Lower leg skin (tissue), 3 donors: Measurements from ENCODE around the gene ZNF619.

Experiments
- POLR2A ChIP-seq, 2 donors: fragments of 450-650 bp; IDR thresholded peaks; one replicate each; pipeline ENCODE4 v1.6.1; 2016 to 2017; ENCODE audit warnings: antibody characterized with exemption in 2 of 2, mild to moderate bottlenecking in 1 of 2, moderate library complexity in 1 of 2
- TF ChIP-seq, protein P1 (sequence below), 3 donors: fragments of 450-650 bp; IDR thresholded peaks; one replicate each; pipeline ENCODE4 v1.5.1; 2016; ENCODE audit warnings: antibody characterized with exemption in 3 of 3, mild to moderate bottlenecking in 3 of 3, moderate library complexity in 2 of 3

- TF ChIP-seq, protein P1, sequence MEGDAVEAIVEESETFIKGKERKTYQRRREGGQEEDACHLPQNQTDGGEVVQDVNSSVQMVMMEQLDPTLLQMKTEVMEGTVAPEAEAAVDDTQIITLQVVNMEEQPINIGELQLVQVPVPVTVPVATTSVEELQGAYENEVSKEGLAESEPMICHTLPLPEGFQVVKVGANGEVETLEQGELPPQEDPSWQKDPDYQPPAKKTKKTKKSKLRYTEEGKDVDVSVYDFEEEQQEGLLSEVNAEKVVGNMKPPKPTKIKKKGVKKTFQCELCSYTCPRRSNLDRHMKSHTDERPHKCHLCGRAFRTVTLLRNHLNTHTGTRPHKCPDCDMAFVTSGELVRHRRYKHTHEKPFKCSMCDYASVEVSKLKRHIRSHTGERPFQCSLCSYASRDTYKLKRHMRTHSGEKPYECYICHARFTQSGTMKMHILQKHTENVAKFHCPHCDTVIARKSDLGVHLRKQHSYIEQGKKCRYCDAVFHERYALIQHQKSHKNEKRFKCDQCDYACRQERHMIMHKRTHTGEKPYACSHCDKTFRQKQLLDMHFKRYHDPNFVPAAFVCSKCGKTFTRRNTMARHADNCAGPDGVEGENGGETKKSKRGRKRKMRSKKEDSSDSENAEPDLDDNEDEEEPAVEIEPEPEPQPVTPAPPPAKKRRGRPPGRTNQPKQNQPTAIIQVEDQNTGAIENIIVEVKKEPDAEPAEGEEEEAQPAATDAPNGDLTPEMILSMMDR (IDR thresholded peaks at IDR 0.05): no peak
- no peak for TF ChIP-seq POLR2A (IDR thresholded peaks at IDR 0.05)
Measured at GRCh38 chr3:40453933-40454332, 23.0 kb upstream of the ZNF619 start.
